HepG2 (cell line): Measurements from ENCODE around the gene HOXB4. TPM values are rescaled to one million over a fixed set of nuclear protein-coding genes. Genes with fewer than 3 reads are reported as not detected.
A peak's percentile ranks its signal among the peaks of the same experiment; 100 is the strongest.

ENCODE experiments used
- CBFB ChIP-seq: sonication (generic); formaldehyde crosslinking; IDR thresholded peaks from 2 replicates; pipeline ENCODE4 v1.4.0; 2020; ENCODE audit warnings: missing genetic modification reagents
- ELF1 ChIP-seq: sonication (generic); formaldehyde crosslinking; IDR thresholded peaks from 2 replicates; pipeline ENCODE4 v1.4.0; 2020; ENCODE audit warnings: missing genetic modification reagents
- ERF ChIP-seq: IDR thresholded peaks from 2 replicates; pipeline ENCODE4 v1.6.1; 2018; ENCODE audit warnings: missing biosample characterization, missing genetic modification reagents
- GTF2F1 ChIP-seq: fragments of 150-350 bp; IDR thresholded peaks from 2 replicates; pipeline ENCODE4 v1.6.1; 2014; ENCODE audit warnings: low read length
- HNRNPLL ChIP-seq: fragments of 200-400 bp; formaldehyde crosslinking; IDR thresholded peaks from 2 replicates; pipeline ENCODE4 v1.6.1; 2017; ENCODE audit warnings: mild to moderate bottlenecking, low read depth, low read length; ENCODE audit not compliant: poor library complexity, severe bottlenecking
- HOXA9 ChIP-seq: sonication (generic); formaldehyde crosslinking; IDR thresholded peaks from 2 replicates; pipeline ENCODE4 v1.8.1; 2022; ENCODE audit warnings: missing genetic modification reagents, mild to moderate bottlenecking, moderate library complexity, borderline replicate concordance
- IRF2 ChIP-seq: IDR thresholded peaks from 2 replicates; pipeline ENCODE4 v1.6.1; 2018; ENCODE audit warnings: missing genetic modification reagents, missing compliant biosample characterization
- ISL2 ChIP-seq: sonication (generic); formaldehyde crosslinking; IDR thresholded peaks from 2 replicates; pipeline ENCODE4 v1.5.0; 2020; ENCODE audit warnings: missing genetic modification reagents
- KDM3A ChIP-seq: IDR thresholded peaks from 2 replicates; pipeline ENCODE4 v1.6.1; 2018; ENCODE audit warnings: low read depth, missing compliant biosample characterization
- KDM5B ChIP-seq: sonication (generic); formaldehyde crosslinking; IDR thresholded peaks from 2 replicates; pipeline ENCODE4 v1.4.0; 2020; ENCODE audit warnings: missing genetic modification reagents, mild to moderate bottlenecking, borderline replicate concordance
- KLF16 ChIP-seq, 2 experiments: sonication (generic) in 1 of 2; formaldehyde crosslinking in 1 of 2; IDR thresholded peaks; 2 replicates each; pipeline versions ENCODE4 v1.6.1 to v1.8.0; 2016 to 2023; ENCODE audit warnings: missing genetic modification reagents in 2 of 2, missing compliant biosample characterization in 1 of 2
- PCBP2 ChIP-seq: fragments of 200-400 bp; formaldehyde crosslinking; optimal IDR thresholded peaks from 2 replicates; pipeline ENCODE3; 2018; ENCODE audit warnings: low read length, low read depth; ENCODE audit not compliant: poor library complexity, severe bottlenecking
- PPARG ChIP-seq: conservative IDR thresholded peaks from 2 replicates; pipeline ENCODE4 v1.6.1; 2016; ENCODE audit warnings: missing biosample characterization, missing genetic modification reagents
- SMAD3 ChIP-seq: sonication (generic); formaldehyde crosslinking; IDR thresholded peaks from 2 replicates; pipeline ENCODE4 v1.4.0; 2020; ENCODE audit warnings: missing genetic modification reagents
- TSC22D2 ChIP-seq: sonication (generic); formaldehyde crosslinking; IDR thresholded peaks from 2 replicates; pipeline ENCODE4 v1.5.1; 2020; ENCODE audit warnings: missing genetic modification reagents, mild to moderate bottlenecking, borderline replicate concordance
- ZNF20 ChIP-seq: sonication (generic); formaldehyde crosslinking; IDR thresholded peaks from 2 replicates; pipeline ENCODE4 v1.4.0; 2020; ENCODE audit warnings: mild to moderate bottlenecking, moderate library complexity, missing genetic modification reagents
- ZNF205 ChIP-seq: IDR thresholded peaks from 2 replicates; pipeline ENCODE4 v1.6.1; 2018; ENCODE audit warnings: missing biosample characterization, missing genetic modification reagents
- ZNF501 ChIP-seq: sonication (generic); formaldehyde crosslinking; IDR thresholded peaks from 2 replicates; pipeline ENCODE4 v1.5.1; 2020; ENCODE audit warnings: mild to moderate bottlenecking, moderate library complexity, missing genetic modification reagents
- ZNF713 ChIP-seq: sonication (generic); formaldehyde crosslinking; IDR thresholded peaks from 2 replicates; pipeline ENCODE4 v1.4.0; 2020; ENCODE audit warnings: mild to moderate bottlenecking, missing genetic modification reagents
- polyA plus RNA-seq, 8 experiments: library from polyadenylated mRNA; depleted of rRNA in 3 of 8; stranded (reverse) in 7 of 8; unstranded in 1 of 8; fragments of >200 nt; fragmentation: Illumina TruSeq in 4 of 8; extraction: Trizol in 4 of 8; gene quantifications; 2 replicates each; pipeline versions ENCODE4 v1.2.1 to v1.2.3, GENCODE V29; 2011 to 2016; ENCODE audit warnings: low read depth in 4 of 8, missing spikeins in 1 of 8, mixed read lengths in 1 of 8; ENCODE audit not compliant: insufficient read depth in 1 of 8
- total RNA-seq, 5 experiments: library from RNA; depleted of rRNA; stranded (reverse); fragments of >200 nt; fragmentation: Illumina TruSeq; extraction: Trizol; gene quantifications; 2 replicates each; pipeline ENCODE4 v1.2.3, GENCODE V29; 2016; ENCODE audit warnings: low read depth in 1 of 5
- TF ChIP-seq, protein P1 (sequence below): IDR thresholded peaks from 2 replicates; pipeline ENCODE4 v1.6.1; 2018; ENCODE audit warnings: missing genetic modification reagents
- TF ChIP-seq, protein P2 (sequence below): sonication (generic); formaldehyde crosslinking; IDR thresholded peaks from 2 replicates; pipeline ENCODE4 v1.4.0; 2020; ENCODE audit warnings: missing genetic modification reagents
- TF ChIP-seq, protein P3 (sequence below): IDR thresholded peaks from 2 replicates; pipeline ENCODE4 v1.6.1; 2016; ENCODE audit warnings: low read depth
- TF ChIP-seq, protein P4 (sequence below): sonication (generic); formaldehyde crosslinking; IDR thresholded peaks from 2 replicates; pipeline ENCODE4 v1.4.0; 2020; ENCODE audit warnings: missing genetic modification reagents

Gene HOXB4
- total and polyA plus RNA-seq, 2 of the 13 experiments (the other 11 are each of a cell fraction or from before 2014, with no cell fraction given) = not detected

DNA sequence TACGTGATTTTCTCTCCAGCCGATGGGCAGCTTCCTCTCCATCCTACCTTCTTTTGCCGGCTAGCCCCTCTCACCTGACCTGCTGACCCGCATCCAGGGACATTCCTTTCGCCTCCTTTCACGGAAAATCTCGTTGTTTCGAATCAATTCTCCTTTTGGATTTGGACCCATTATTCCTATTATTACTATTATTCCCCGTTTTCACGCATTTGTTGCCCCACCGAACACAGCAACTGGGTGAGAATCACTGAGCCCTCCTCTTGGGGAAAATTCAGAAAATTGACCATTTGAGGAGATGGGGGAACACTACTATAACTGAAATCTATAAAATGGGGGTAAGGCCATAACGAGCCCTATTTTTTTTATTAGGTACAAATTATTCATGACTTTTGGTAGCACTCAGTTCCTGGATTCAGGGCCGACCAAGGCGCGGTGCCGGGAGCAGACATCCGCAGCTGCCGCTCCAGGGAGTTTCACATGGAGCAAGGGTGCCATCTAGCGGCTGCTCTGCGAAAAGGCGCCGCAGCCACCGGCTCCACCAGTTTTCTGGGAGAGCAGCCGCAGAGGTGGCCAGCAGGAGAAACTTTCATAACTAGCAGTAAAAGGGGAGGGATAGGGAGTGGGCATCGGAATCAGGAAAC lies 40.2 kb upstream of the HOXB4 start (continued):
- TF ChIP-seq KDM5B (CRISPR knock-in tag) = no peak
- no peak for TF ChIP-seq ZNF713 (CRISPR knock-in tag)
- peak; percentile 65 for TF ChIP-seq ERF (CRISPR knock-in tag)
- TF ChIP-seq KDM3A (CRISPR knock-in tag) = peak; percentile 85; the same call in 1 of the 2 replicates
- TF ChIP-seq, protein P1, sequence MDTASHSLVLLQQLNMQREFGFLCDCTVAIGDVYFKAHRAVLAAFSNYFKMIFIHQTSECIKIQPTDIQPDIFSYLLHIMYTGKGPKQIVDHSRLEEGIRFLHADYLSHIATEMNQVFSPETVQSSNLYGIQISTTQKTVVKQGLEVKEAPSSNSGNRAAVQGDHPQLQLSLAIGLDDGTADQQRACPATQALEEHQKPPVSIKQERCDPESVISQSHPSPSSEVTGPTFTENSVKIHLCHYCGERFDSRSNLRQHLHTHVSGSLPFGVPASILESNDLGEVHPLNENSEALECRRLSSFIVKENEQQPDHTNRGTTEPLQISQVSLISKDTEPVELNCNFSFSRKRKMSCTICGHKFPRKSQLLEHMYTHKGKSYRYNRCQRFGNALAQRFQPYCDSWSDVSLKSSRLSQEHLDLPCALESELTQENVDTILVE (CRISPR knock-in tag) = peak; percentile 54; the same call in 1 of the 2 replicates
- TF ChIP-seq PCBP2 = no peak
- TF ChIP-seq GTF2F1 = peak; percentile 34; the same call in 1 of the 2 replicates
- peak; percentile 43; the same call in 1 of the 2 replicates for TF ChIP-seq IRF2 (CRISPR knock-in tag)
- peak; percentile 62; the same call in 1 of the 2 replicates for TF ChIP-seq ZNF205 (CRISPR knock-in tag)
- 0 out of 2 replicates have a peak, but pooled peaks have one; percentile 45 for TF ChIP-seq PPARG
- 0 out of 2 replicates have a peak, but pooled peaks have one; percentile 45 for TF ChIP-seq ELF1
- TF ChIP-seq, protein P2, sequence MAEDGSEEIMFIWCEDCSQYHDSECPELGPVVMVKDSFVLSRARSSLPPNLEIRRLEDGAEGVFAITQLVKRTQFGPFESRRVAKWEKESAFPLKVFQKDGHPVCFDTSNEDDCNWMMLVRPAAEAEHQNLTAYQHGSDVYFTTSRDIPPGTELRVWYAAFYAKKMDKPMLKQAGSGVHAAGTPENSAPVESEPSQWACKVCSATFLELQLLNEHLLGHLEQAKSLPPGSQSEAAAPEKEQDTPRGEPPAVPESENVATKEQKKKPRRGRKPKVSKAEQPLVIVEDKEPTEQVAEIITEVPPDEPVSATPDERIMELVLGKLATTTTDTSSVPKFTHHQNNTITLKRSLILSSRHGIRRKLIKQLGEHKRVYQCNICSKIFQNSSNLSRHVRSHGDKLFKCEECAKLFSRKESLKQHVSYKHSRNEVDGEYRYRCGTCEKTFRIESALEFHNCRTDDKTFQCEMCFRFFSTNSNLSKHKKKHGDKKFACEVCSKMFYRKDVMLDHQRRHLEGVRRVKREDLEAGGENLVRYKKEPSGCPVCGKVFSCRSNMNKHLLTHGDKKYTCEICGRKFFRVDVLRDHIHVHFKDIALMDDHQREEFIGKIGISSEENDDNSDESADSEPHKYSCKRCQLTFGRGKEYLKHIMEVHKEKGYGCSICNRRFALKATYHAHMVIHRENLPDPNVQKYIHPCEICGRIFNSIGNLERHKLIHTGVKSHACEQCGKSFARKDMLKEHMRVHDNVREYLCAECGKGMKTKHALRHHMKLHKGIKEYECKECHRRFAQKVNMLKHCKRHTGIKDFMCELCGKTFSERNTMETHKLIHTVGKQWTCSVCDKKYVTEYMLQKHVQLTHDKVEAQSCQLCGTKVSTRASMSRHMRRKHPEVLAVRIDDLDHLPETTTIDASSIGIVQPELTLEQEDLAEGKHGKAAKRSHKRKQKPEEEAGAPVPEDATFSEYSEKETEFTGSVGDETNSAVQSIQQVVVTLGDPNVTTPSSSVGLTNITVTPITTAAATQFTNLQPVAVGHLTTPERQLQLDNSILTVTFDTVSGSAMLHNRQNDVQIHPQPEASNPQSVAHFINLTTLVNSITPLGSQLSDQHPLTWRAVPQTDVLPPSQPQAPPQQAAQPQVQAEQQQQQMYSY (CRISPR knock-in tag) = no peak
- TF ChIP-seq, protein P3, sequence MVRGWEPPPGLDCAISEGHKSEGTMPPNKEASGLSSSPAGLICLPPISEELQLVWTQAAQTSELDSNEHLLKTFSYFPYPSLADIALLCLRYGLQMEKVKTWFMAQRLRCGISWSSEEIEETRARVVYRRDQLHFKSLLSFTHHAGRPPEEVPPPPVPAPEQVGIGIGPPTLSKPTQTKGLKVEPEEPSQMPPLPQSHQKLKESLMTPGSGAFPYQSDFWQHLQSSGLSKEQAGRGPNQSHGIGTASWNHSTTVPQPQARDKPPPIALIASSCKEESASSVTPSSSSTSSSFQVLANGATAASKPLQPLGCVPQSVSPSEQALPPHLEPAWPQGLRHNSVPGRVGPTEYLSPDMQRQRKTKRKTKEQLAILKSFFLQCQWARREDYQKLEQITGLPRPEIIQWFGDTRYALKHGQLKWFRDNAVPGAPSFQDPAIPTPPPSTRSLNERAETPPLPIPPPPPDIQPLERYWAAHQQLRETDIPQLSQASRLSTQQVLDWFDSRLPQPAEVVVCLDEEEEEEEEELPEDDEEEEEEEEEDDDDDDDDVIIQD (CRISPR knock-in tag) = 0 out of 2 replicates have a peak, but pooled peaks have one; percentile 15
- 0 out of 2 replicates have a peak, but pooled peaks have one; percentile 42 for TF ChIP-seq TSC22D2 (CRISPR knock-in tag)
- peak; percentile 71 for TF ChIP-seq HNRNPLL
- TF ChIP-seq KLF16 (CRISPR knock-in tag; IDR thresholded peaks at IDR 0.05) = peak in 1 of 2 experiments; percentile 59; a peak in 1 of 4 replicates
- 0 out of 2 replicates have a peak, but pooled peaks have one; percentile 32 for TF ChIP-seq CBFB
- no peak for TF ChIP-seq ZNF20
- no peak for TF ChIP-seq HOXA9
- TF ChIP-seq ZNF501 = peak; percentile 76; the same call in 1 of the 2 replicates
- 0 out of 2 replicates have a peak, but pooled peaks have one; percentile 59 for TF ChIP-seq SMAD3 (CRISPR knock-in tag)
- TF ChIP-seq ISL2 (CRISPR knock-in tag) = 0 out of 2 replicates have a peak, but pooled peaks have one; percentile 34
- TF ChIP-seq, protein P4, sequence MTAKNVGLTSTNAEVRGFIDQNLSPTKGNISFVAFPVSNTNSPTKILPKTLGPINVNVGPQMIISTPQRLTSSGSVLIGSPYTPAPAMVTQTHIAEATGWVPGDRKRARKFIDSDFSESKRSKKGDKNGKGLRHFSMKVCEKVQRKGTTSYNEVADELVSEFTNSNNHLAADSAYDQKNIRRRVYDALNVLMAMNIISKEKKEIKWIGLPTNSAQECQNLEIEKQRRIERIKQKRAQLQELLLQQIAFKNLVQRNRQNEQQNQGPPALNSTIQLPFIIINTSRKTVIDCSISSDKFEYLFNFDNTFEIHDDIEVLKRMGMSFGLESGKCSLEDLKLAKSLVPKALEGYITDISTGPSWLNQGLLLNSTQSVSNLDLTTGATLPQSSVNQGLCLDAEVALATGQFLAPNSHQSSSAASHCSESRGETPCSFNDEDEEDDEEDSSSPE (CRISPR knock-in tag) = no peak
